Body of pancreas (tissue), 4 donors: ENCODE results near the gene HES1.

Experiments used
- CTCF ChIP-seq, 7 experiments: fragments of 450-650 bp in 4 of 7; fragments of 200-600 bp in 3 of 7; sonication (generic) in 3 of 7; IDR thresholded peaks; one replicate each; pipeline ENCODE4 v1.5.1; 2016 to 2019; ENCODE audit warnings: antibody characterized with exemption in 7 of 7
- POLR2A ChIP-seq, 3 donors: fragments of 450-650 bp; IDR thresholded peaks; one replicate each; pipeline ENCODE4 v1.6.1; 2016; ENCODE audit warnings: antibody characterized with exemption in 3 of 3, mild to moderate bottlenecking in 2 of 3

DNA sequence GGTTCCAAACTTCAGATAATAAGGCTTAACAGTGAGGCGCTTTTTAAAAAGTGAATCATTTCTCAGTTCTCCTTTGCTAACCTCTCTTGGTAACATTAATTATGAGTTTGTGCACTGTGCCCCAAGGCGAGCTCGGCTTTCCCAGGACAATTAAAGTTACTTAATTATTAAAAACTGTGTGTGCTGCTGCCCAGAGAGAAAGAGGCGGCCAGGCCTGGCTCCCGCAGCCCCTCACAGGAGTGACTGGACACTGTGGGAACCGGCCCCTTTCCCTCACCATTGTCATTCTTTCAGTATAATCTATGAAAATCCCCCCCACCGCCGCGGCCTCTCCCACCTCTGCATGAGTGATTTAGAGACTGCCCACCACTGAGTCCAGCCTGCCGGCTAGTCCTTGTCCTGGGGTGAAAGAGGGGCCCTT, 43.1 kb upstream of the HES1 start:
- TF ChIP-seq CTCF (IDR thresholded peaks at IDR 0.05), result no peak
- TF ChIP-seq POLR2A (IDR thresholded peaks at IDR 0.05), result no peak
